ENCODE results near the gene APOL2. TPM values are rescaled to one million over a fixed set of nuclear protein-coding genes. Genes with fewer than 3 reads are reported as not detected.
A peak's percentile ranks its signal among the peaks of the same experiment; 100 is the strongest.

Gene APOL2
- total and polyA plus RNA-seq, 12 donors = 28.6 to 215 (median 53.3) TPM

DNA sequence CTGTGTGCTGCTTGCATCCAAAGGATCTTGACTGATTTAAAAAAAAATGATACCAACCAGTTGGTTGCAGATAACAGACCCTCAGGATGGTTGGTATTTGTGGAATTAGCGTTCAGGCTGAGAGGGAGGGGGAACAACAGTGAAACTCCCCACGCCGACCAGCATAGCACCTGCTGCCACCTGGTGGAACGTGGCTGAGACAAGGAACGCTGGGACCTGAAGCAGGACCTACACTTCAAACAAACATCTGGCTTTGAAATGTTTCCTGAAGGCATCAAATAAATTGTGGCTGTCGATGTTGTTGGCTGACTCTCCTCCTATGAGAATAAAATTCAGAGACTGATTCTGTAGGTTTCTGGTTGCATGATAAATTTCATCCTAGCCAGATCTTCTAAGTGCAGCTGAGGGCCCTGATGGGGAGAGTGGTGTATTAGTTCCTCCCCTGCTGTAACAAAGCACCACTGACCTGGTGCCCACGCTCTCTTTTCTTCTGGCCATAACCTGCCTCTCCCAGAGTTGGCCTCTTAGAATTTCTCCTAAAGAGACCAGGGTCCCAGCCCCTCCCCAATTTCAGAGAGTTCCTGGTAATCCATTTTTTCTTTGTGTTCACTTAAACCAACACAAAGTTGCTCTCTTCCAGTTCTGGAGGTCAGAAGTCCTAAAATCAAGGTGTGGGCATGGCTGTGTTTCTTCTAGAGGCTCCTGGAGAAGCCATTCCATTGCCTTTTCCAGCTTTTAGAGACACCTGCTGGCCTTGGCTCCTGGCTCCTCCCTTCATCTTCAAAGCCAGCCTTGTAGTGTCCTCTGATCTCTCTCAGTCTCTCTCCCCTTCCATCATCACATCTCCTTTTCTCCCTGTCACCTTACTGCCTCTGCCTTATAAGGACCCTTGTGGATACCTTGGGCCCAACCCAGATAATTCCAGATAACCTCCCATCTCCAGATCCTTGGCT is 17.3 kb downstream of the APOL2 start:
- Histone ChIP-seq H3K4me3 (no peak overlapping the region), H3K27ac (peak overlapping the region in 1 of 10 donors; percentile 11), H3K9me3 (no peaks in the 10 kb centered on the region), H3K4me1 (peaks cover 0 to 27% (median 20%) of the 10 kb centered on the region in 9 donors), H3K36me3 (peaks cover 0 to 18% (median 0%) of the 10 kb centered on the region in 9 donors), H3K27me3 (no peaks in the 10 kb centered on the region)
- intact Hi-C loops (cut with DNase I) = loop anchor here in 3 of 10 donors (1.0 to 10.0 kb wide), 3 partner anchors 27 to 77 kb away; no protein-coding TSS in a partner anchor
- ATAC-seq (peak in 7 of 8 donors; percentile 48 to 85 (median 75)), DNase-seq (peak in 1 of 2 donors; percentile 51)
- 19 to 21% methylated on average over 7 of the region's 7 CpGs for WGBS, 2 donors
- TF ChIP-seq, protein P1, sequence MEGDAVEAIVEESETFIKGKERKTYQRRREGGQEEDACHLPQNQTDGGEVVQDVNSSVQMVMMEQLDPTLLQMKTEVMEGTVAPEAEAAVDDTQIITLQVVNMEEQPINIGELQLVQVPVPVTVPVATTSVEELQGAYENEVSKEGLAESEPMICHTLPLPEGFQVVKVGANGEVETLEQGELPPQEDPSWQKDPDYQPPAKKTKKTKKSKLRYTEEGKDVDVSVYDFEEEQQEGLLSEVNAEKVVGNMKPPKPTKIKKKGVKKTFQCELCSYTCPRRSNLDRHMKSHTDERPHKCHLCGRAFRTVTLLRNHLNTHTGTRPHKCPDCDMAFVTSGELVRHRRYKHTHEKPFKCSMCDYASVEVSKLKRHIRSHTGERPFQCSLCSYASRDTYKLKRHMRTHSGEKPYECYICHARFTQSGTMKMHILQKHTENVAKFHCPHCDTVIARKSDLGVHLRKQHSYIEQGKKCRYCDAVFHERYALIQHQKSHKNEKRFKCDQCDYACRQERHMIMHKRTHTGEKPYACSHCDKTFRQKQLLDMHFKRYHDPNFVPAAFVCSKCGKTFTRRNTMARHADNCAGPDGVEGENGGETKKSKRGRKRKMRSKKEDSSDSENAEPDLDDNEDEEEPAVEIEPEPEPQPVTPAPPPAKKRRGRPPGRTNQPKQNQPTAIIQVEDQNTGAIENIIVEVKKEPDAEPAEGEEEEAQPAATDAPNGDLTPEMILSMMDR (IDR thresholded peaks at IDR 0.05) = peak; percentile 31 to 83 (median 67)

DNA sequence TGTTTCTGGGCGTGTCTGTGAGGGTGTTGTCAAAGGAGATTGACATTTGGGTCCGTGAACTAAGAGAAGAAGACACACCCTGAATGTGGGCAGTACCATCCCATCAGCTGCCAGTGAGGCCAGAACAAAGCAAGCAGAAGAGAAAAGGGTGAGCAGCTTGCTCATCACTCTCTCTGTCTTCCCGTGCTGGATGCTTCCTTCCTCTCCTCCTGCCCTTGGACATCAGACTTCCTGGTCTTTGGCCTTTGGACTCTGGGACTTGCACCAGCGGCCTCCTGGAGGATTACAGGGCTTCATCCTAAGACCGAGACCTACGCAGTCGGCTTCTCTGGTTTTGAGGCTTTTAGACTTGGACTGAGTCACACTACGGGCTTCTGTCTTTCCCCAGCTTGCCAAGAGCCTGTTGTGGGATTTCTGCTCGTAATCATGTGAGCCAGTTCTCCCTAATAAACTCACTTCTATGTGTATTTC is 18.8 kb downstream of the APOL2 start:
- peak in 5 of 8 donors; percentile 55 to 75 (median 61) for ATAC-seq
- peak in 1 of 2 donors; percentile 21 for DNase-seq
- Histone ChIP-seq H3K27me3 (no peaks in the 10 kb centered on the region), H3K9me3 (no peaks in the 10 kb centered on the region), H3K27ac (peak overlapping the region in 5 of 10 donors; percentile 6 to 44 (median 26)), H3K4me3 (no peak overlapping the region), H3K36me3 (peaks cover 0 to 7% (median 0%) of the 10 kb centered on the region in 9 donors), H3K4me1 (peaks cover 0 to 27% (median 20%) of the 10 kb centered on the region in 9 donors)
- TF ChIP-seq, protein P1 (IDR thresholded peaks at IDR 0.05) = no peak
- intact Hi-C loops (cut with DNase I) = loop anchor here in 2 of 10 donors (2.0 to 10.0 kb wide), 2 partner anchors 26 to 76 kb away; no protein-coding TSS in a partner anchor
- WGBS, 2 donors = 67% methylated on average over 9 of the region's 9 CpGs

DNA sequence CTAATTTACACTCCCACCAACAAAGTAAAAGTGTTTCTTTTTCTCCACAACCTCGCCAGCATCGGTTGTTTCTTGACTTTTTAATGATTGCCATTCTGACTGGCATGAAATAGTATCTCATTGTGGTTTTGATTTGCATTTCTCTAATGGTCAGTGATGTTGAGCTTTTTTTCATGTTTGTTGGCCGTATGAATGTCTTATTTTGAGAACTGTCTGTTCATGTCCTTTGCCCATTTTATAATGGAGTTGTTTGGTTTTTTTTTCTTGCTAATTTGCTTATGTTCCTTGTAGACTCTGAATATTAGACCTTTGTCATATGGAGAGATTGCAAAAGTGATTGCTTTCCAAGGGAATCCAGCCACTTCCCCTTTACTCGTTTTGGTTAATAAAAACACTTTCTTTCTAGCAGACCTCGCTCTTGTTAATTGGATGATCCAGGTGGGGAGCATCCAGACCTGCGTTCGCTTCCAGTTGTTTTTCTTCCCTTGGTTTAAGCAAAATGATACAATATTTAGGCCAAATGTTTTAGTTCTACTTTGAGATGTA is 20.6 kb downstream of the APOL2 start:
- H3K4me1 ChIP-seq = peaks cover 0 to 26% (median 20%) of the 10 kb centered on the region in 9 donors
- H3K36me3 ChIP-seq = no peaks in the 10 kb centered on the region
- ATAC-seq (no peak), DNase-seq (no peak)
- TF ChIP-seq, protein P1 (IDR thresholded peaks at IDR 0.05) = no peak
- H3K27me3 ChIP-seq = no peaks in the 10 kb centered on the region
- no peaks in the 10 kb centered on the region for H3K9me3 ChIP-seq
- 86 to 93% methylated on average over 7 of the region's 7 CpGs for WGBS, 2 donors
- H3K4me3 ChIP-seq = no peak overlapping the region
- intact Hi-C loops (cut with DNase I) = no loop called here
- H3K27ac ChIP-seq = no peak overlapping the region

DNA sequence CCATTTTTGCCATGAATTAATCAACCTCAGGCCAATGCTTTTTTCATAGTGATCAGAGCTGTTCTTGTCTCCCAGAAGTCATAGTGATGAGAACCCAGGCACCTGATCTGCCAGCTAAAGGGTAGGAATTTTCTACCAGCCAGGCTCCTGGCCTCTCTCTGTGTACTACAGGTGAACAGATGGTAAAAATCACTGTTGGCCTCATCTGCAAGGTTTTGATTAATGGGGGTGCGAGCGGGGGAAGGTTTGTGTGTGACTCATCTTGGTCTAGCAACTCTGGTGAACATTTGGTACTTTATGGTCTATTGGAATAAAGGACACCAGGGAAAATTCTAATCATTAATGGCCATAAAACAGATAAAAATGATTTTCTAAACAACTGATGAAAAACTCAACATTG is 23.3 kb downstream of the APOL2 start:
- ATAC-seq (no peak), DNase-seq (no peak)
- TF ChIP-seq, protein P1 (IDR thresholded peaks at IDR 0.05) = no peak
- WGBS, 2 donors = 48 to 90% methylated on average over 2 of the region's 2 CpGs
- no peaks in the 10 kb centered on the region for H3K9me3 ChIP-seq
- H3K36me3 ChIP-seq = no peaks in the 10 kb centered on the region
- H3K27ac ChIP-seq = no peak overlapping the region
- intact Hi-C loops (cut with DNase I) = no loop called here
- peaks cover 0 to 42% (median 12%) of the 10 kb centered on the region in 9 donors for H3K4me1 ChIP-seq
- no peak overlapping the region for H3K4me3 ChIP-seq
- no peaks in the 10 kb centered on the region for H3K27me3 ChIP-seq
